ENCODE measurements around the gene RTL5. TPM values are rescaled to one million over a fixed set of nuclear protein-coding genes. Genes with fewer than 3 reads are reported as not detected.

RTL5 gene
- total RNA-seq, 1 donor from 2014 or later: 0.10 TPM

DNA sequence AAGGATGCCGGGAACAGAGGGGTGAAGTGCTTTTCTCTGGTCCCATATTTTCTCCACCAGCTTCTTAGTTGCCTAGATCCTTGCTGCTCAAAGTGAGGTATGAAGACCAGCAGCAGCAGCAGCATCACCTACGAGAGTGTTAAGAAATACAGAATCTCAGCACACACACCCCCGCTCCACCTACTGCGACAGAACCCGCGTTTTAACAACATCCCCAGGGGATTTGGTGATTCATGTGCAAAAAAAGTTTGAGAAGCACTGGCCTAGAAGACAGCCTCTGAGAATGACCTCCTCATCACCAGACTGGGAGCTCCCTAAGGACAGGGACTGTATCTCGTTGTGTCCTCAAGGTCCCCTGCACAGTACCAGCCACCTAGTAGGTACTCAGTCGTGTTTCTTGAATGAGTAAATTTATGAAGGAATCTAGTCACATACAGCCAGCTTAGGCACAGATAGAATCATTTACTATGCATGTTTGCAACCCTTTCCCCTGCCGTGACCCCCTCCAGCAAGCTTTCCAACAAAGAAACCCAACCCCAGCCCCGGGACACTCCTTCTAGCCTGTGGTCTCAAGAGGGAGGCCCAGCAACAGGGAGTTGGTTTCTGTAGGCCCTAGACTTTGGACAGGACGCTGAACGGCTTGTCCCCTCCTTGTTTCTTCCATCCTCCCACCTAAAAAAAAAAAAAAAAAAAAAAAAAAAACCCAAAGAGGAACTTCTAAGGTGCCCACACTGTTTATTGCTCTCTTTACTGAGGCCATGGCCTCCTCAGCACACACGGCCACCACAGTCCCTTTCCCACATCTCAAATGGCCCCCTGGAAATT, 21.5 kb downstream of the RTL5 start:
- intact Hi-C loops (cut with micrococcal nuclease): no loop called here

DNA sequence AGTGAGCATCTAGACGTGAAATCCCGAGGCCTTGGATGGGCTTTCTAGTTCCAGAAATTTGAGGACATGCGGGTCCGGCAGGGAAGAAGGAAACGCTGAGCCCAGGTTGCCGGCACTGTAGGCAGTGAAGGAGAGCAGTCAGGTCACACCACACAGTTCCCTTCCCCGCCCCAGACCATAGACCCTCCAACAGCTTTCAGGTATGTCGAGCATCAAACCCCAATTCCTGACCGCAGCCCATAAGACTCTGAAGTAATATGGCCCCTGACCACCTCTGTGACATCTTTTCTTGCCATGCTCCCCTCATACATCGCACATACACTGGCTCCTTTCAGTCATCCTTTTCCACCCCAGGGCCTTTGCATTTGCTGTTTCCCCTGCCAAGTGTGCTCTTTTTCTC, 23.0 kb downstream of the RTL5 start:
- intact Hi-C loops (cut with micrococcal nuclease): no loop called here

DNA sequence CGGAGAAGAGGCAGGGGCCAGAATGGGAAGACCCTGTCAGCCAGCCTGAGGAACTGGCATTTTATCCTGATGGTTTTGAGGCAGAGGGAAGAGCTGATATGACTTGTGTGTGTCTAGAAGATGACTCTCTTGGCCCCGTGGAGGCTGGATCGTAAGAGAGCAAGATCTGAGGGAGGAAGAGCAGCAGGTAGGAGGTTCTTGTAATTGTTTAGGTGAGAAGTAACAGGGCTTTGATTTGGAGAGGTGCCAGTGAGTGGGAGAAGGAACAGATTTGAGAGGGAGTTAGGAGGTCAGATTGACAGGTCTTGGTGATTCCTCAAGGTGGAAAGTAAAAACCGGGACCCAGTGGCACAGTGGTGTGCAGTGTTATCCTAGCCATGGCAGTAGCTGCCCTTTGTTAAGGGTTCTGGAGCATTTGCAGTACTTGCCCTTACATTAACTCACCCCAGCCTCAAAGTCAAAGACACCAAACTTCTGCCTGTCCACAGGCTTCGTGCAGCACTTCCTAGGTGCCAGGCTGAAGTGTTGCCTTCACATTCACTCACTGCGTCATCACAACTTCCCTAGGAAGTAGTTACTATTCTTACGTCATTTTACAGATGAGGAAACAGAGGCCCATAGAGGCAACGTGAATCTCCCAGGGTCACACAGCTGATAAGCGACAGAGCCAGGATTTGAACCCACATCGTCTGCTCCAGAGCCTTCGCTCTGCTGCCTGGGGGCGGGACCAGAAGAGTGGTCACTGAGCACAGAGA, 23.7 kb downstream of the RTL5 start:
- intact Hi-C loops (cut with micrococcal nuclease): no loop called here

DNA sequence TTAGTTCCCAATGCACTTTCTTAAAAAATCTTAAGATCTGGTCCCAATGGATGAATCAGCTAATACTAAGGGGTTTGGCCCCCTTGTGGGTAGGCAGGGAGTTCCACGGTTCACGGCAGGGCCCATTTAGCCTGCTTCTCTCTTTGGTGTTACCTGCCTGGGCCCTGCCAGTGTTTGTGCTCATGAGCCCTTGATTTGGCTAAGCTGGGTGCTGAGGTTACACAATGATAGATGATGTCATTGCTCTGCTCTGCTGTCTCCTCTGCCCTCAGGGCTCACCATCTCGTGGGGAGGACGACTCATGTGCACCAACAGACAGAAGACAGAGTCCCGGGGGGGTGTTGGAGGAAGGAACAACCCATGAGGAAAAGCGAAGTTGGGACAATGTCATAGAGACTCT, 24.4 kb downstream of the RTL5 start:
- intact Hi-C loops (cut with micrococcal nuclease): no loop called here

DNA sequence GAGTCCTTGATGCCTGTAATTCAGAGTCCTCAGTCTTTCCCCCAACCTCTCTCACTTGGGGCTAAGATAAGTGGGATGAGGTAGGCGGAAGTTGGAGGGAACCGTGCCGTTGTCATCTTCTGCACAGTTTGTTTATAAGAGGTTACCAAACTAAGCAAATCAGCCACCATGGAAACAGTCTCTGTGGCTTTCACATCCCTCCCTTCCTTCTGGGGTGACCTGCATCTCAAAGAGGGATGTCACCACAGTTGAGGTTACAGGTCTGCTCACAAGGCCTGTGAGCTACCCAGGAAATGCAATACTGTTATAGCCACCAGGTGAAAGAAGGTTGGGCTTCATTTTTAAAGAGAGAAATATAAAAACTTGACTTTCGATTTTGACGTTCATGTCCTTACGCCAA, 26.3 kb downstream of the RTL5 start:
- intact Hi-C loops (cut with micrococcal nuclease): loop anchor here (1.0 kb wide), 3 partner anchors 21 to 87 kb away; no protein-coding TSS in a partner anchor

DNA sequence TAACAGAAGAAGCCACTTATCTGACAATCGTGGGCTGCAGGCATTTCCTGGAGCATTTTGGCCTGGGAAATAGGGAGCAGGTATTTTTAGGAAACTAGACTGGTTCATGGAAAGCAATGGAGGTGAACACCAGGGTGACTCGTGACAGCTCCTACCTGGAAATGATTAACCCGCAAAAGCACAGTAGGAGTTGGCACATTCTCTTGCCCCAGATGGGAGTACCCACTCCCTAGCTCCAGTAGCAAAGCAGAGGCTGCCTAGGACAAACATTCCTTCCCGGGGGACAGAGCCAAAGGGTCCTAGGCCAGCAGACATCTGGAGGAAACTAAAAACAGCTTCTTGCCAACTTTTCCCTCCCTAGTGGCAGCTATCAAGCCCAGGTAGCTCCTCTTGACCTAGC, 29.0 kb downstream of the RTL5 start:
- intact Hi-C loops (cut with micrococcal nuclease): loop anchor here (5.0 kb wide), 1 partner anchor 485 kb away; the partner anchor contains the start of gene CXCR3

DNA sequence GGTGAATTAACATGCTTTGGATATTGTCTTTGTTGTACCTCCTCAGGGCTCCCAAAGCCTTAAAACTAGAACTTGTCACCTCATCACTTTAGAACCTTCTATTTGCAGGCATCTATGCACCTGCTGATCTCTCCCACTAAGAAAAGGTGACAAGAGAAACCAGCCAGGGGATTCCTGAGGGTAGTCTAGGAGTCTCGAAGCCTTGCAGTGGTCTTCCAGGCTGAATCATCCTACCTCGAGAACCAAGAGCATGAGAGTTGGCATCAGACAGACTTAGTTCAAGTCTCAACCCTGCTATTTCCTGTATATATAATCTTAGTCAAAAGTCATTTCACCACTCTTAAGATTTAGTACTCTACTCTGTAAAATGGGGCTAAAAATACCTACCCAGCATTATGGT, 29.6 kb downstream of the RTL5 start:
- intact Hi-C loops (cut with micrococcal nuclease): loop anchor here (5.0 kb wide), 1 partner anchor 485 kb away; the partner anchor contains the start of gene CXCR3

DNA sequence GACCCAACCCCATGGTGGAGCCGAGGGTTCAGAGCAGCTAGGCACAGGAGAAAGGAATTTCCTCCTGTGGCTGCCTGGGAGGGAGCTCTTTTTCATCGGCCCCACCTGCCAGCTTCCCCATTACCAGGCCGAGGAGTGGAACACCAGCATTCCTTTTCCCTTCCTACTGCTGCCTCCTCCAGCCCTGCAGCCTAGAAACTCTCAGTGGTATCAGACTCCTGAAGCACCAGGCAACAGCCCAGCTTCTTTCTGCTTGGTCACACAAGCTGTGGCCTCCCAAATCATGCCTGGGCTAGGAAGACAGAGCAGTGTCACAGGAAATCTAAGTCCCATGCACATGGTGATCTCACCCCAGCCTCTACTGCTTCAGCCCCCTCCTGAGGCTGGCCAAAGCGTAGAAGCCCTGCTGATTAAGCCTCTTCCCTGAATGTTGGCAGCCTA, 30.1 kb downstream of the RTL5 start:
- intact Hi-C loops (cut with micrococcal nuclease): loop anchor here (1.0 to 5.0 kb wide), 3 partner anchors 68 to 563 kb away; partner anchors contain the start of gene CXCR3

DNA sequence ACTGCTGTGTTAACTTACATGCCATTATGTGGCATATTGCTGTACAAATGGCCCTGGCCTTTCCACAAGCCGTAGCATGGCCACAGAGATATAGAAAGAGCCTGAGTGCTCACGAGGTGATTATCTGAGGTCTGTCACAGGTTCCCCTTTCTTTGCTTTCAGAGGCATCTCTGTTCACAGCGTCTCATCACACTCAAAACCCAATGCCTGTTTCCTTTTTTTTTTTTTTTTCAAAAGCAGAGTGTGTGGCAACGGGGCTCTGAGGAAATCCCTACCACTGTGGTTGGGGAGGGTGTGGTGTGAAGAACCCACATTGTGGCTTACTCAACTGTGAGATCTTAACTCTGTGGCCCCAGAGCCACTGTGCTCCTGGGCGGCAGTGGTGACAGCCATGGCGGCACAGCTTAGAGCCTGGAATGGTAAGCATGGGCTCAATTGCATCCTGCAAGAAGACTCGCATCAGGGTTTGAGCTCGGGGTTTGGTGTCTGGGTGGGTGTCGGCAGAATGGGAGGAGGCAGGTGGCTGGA, 30.8 kb downstream of the RTL5 start:
- intact Hi-C loops (cut with micrococcal nuclease): loop anchor here (1.0 to 5.0 kb wide), 6 partner anchors 20 to 562 kb away; partner anchors contain the start of gene CXCR3

DNA sequence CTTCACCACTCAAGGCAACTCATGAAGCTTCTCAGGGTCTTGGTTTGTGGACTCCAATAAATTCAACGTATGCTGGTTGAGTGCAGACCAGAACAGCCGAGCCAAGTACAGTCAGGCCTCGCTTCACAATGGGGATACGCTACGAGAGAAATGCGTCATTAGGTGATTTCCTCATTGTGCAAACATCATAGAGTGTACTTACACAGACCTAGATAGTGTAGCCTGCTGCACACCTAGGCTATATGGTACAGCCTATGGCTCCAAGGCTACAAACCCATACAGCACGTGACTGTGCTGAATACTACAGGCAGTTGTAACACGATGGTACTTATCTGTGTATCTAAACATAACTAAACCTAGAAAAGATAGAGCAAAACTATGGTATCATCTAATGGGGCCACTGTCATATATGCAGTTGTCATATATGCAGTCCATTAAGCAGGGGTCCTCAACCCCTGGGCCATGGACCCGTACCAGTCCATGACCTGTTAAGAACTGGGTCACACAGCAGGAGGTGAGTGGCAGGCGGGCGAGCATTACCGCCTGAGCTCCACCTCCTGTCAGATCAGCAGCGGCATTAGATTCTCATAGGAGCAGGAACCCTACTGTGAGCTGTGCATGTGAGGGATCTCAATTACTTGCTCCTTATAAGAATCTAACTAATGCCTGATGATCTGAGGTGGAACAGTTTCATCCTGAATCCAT, 31.5 kb downstream of the RTL5 start:
- intact Hi-C loops (cut with micrococcal nuclease): loop anchor here (1.0 to 5.0 kb wide), 5 partner anchors 21 to 561 kb away; partner anchors contain the start of gene CXCR3

DNA sequence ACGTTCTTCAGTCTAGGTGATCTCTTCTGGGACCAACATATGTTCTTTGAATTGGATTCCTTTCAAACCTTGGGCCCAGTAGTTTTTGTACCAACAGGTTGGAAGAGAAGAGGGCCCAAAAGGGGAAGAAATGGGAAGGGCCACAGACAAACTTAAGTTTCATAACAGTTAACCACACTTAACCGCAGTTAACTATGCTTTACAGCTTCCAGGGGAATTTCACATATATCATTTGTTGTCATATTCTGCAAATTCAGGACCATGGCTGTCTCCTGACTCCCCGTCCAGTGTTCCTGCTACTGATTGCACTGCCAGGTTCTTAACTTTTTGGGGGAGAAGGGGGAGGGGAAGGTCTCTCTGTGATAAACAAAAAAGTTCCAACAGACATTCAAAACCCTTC, 34.6 kb downstream of the RTL5 start:
- intact Hi-C loops (cut with micrococcal nuclease): no loop called here

DNA sequence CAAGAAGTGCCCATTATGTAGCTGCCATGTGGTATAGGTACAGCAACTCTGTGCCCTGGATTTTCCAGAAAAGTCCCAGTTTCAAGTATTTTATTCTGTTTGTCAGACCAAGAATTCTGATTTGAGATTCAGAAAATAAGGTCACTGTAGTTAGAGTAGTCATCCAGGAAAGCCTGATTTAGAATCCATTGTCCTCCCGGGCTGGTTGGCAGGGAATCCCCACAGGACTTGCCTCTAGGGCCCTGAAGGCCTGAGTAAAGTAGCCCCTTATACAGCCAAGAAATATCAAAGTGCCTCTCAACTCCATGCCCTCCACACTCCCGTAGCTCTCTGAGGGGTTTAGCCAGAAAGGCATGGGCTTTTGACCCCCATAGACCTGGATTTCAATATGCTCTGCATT, 36.3 kb downstream of the RTL5 start:
- intact Hi-C loops (cut with micrococcal nuclease): no loop called here

DNA sequence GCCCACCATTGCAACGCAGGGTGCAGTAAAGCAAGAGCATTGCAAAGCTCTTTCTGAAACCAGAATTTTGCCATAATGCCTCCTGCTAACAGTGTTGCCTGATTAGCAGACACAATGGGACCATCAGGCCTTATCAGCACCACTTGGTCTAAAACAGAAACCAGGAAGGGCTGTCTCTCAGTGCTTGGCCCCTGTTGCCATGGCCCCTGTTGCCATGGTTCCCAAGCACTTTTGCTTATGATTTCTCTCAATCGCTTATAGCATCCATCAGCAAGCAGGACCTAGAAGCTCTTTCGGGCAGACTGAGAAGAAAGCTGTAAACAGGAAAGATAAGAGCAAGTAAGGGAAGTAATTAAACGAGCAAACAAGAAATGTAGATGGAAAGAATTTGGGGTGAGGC, 36.8 kb downstream of the RTL5 start:
- intact Hi-C loops (cut with micrococcal nuclease): no loop called here

DNA sequence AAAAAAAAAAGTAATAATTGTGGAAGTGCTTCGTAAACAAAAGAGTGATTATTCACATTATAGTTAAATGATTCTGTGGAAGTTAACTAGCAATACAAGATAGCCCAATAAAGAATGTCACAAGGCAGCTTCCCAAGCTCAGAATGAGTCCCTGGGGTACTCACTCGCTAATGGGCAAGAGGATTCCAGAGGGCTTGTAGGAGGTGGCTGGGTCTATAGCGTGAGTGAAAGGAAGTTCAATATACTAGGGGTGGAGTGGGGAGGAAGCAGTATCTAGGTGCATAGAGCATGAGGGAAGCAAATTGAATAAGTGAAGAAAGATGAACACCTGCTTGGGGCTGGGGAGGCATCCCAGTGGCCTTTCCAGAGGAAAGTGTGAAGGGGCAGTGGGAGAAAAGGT, 42.5 kb downstream of the RTL5 start:
- intact Hi-C loops (cut with micrococcal nuclease): no loop called here

DNA sequence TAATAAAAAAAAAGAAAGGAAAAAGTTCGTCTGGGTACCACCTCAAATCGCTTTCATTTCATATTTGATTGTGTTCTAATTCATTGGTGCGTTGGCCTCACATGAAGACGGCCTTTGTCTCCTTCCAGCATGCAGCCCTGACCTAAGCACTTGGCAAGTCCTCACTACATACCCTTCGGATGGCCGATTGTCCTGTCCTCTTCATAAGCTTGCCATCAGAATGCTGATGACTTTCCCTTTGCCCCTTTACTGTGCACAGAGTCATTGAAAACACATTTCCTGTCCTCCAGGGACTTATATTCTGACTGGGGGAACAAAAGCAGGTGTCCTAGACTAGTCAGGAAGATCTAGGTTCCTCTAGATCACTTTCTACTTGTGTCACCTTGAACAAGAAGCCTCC, 43.0 kb downstream of the RTL5 start:
- intact Hi-C loops (cut with micrococcal nuclease): no loop called here

DNA sequence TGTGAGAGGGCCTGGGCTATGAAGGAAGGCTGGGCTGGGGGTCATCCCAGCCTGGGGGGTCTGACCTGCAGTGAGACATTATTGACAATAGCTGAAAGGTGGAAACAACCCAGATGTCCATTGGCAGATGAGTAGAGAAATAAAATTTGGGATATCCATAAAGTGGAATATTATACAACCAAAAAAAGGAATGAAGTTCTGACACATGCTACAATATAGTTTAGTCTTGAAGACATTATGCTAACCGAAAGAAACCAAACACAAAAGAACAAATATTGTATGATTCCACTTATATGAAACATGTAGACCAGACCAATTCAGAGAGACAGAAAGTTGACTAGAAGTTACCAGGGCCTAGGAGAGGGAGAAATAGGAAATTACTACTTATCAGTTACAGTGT, 44.7 kb downstream of the RTL5 start:
- intact Hi-C loops (cut with micrococcal nuclease): no loop called here

DNA sequence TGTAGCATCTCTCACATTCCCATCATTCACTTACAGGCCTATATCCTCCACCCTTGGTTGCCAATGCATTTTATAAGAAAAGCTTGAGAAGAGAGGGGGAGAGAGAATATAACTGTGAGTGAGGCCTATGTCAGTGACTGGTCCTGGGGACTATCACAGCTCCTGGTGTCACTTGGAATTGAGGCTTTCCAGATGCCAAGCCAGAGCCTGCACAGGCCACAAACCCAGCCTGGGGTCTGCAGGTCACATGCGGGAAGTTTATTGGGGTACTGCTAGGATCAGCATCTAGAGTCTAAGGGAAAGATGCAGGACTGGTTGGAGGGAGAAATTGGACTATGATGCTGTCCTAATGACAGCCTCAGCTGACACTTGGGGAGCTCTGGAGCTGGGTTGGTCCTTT, 47.6 kb downstream of the RTL5 start:
- intact Hi-C loops (cut with micrococcal nuclease): no loop called here

DNA sequence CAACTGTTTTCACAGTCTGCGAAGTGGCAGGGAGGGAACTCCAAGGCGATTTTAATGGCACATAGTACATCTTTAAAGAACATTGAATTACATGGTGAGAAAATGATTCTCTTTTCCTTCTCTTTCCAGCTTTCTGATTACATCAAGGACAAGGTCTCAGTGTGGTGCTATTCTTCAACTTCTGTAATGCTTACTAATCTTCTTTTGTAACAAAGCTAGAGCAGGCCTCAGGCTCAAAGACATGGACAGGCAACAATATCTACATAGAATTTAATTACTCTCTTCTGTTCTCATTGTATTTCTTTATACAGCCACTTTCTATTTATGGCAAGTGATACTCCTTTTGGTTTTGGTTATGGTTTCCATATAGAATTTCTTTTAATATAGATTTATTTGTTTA, 48.4 kb downstream of the RTL5 start:
- intact Hi-C loops (cut with micrococcal nuclease): no loop called here

DNA sequence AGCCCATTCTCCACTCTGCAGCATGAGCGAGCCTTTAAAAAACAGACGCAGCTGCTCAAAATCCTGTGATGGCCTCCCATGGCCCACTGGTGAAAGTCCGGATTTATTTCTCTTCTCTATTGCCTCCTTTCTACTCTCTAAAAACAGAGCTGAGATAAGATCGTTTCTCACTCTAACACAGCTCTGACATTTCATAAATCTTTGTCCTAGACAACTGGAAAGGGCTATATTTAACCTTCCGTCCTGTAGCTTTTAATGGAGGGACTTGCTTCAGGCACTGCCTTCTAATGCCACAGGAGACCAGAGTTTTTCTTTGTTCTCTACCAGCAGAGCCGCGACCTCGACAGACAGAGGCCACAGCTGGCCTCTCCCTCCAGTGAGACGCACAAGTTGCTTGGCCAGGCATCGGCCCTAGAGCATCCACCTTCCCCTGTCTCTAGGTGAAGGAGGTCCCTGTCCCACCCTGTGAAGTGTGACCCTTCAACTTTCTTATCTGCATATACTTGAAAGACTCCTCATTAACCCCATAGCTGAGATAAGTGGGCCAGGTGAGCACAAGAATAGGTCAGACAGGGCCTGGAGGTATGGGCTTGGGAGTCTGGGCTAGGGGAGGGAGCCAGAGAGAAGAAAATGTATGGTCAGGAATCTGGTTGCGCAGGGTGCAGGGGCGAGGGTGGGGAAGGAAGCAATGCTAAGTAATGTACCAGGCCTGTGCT, 50.0 kb downstream of the RTL5 start:
- intact Hi-C loops (cut with micrococcal nuclease): no loop called here

DNA sequence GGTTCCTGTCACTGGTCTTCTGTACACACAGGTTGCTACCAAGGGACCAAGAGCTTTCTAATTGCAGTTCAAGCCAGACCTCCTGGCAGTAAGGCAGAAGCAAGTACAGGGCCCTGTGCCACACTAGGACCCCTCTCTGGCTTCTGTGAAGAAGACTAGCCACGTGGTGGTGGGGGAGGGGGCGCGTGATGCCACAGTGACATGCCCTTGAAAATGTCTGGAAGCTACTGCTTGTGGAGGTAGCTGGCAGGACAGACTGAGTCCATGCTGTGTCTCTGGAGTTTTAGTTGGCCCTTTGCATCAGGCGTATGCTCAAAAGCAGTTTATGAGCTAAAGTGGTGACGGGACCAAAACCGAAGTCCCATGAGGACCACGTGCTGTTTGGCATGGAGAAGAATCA, 50.9 kb downstream of the RTL5 start:
- intact Hi-C loops (cut with micrococcal nuclease): no loop called here

DNA sequence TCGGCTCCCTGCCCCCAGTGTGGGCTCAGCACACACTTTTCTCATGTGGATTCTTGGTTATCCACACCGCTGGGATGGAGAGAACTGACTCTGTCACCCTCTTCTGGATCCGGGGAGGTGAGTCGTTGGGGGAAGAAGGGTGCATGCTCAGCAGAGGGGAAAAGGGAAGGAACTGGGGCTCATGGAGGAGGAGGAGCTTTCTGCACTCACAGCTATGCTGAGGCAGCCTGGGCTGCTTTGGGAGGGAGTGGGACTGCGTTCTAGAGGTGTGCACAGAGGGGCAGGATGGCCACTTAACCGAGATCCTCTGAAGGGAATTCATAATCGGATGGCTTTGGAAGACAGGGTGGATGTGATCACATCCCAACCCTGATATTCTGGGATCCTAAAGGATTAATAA, 51.6 kb downstream of the RTL5 start:
- intact Hi-C loops (cut with micrococcal nuclease): no loop called here
